ENCODE data around the gene TRIM63. TPM values are rescaled to one million over a fixed set of nuclear protein-coding genes. Genes with fewer than 3 reads are reported as not detected.
"Not testable (repeated sequence)": the region's sequence is repeated elsewhere in the genome, so short reads cannot be mapped to it uniquely, and the experiment has no call there.

TRIM63 gene
- total RNA-seq, 1 experiment from 2014 or later: not detected

- H3K4me1 Mint-ChIP-seq (ENCODE audit: low read depth, unreplicated experiment): peaks cover 25% of the 10 kb centered on the region
- peak in 1 of 2 experiments; percentile 37 for DNase-seq
- CTCF ChIA-PET: interaction anchor here (0.6 kb wide), 1 partner anchor 29 kb away, joined by 3 read pairs; no protein-coding TSS in a partner anchor
- no peaks in the 10 kb centered on the region for H3K36me3 Mint-ChIP-seq (ENCODE audit: insufficient read depth, unreplicated experiment)
- H3K9me3 ChIP-seq: no peaks in the 10 kb centered on the region
- no peaks in the 10 kb centered on the region for H3K36me3 ChIP-seq (ENCODE audit: control insufficient read depth, insufficient read depth, low read length)
- H3K4me3 ChIP-seq (ENCODE audit: low read depth, low read length): no peak overlapping the region
- H3K27ac Mint-ChIP-seq (ENCODE audit: unreplicated experiment): no peak overlapping the region
- POLR2A ChIA-PET: no interaction called here
- intact Hi-C loops (cut with micrococcal nuclease; ENCODE audit: unreplicated experiment): no loop called here
- no peak overlapping the region for H3K4me3 Mint-ChIP-seq (ENCODE audit: unreplicated experiment)
- H3K27me3 Mint-ChIP-seq (ENCODE audit: insufficient read depth, unreplicated experiment): no peaks in the 10 kb centered on the region
- H3K9me3 Mint-ChIP-seq (ENCODE audit: unreplicated experiment): no peaks in the 10 kb centered on the region
- H3K27me3 ChIP-seq (replicated peaks; ENCODE audit: control insufficient read depth, insufficient read depth, low read length): no peaks in the 10 kb centered on the region
- no peak for TF ChIP-seq CTCF (IDR thresholded peaks at IDR 0.05; ENCODE audit: insufficient read depth in 1 of 2, low read depth in 1 of 2, low read length in 1 of 2, severe bottlenecking in 1 of 2, unreplicated experiment in 1 of 2)
- no TSS peak for BruUV-seq (replicated peaks)
- H3K4me1 ChIP-seq: peaks cover 56% of the 10 kb centered on the region
These were observed 27.4 kb upstream of the TRIM63 start for GRCh38 chr1:26094677-26095383.

- H3K9me3 Mint-ChIP-seq (ENCODE audit: unreplicated experiment): no peaks in the 10 kb centered on the region
- peaks cover 25% of the 10 kb centered on the region for H3K4me1 Mint-ChIP-seq (ENCODE audit: low read depth, unreplicated experiment)
- intact Hi-C loops (cut with micrococcal nuclease; ENCODE audit: unreplicated experiment): no loop called here
- peak; percentile 13 to 43 for DNase-seq
- ChIA-PET CTCF (interaction anchor here (0.6 kb wide), 1 partner anchor 28 kb away, joined by 3 read pairs; no protein-coding TSS in a partner anchor), POLR2A (no interaction called here)
- peaks cover 51% of the 10 kb centered on the region for H3K4me1 ChIP-seq
- H3K27me3 ChIP-seq (replicated peaks; ENCODE audit: control insufficient read depth, insufficient read depth, low read length): no peaks in the 10 kb centered on the region
- no peaks in the 10 kb centered on the region for H3K36me3 ChIP-seq (ENCODE audit: control insufficient read depth, insufficient read depth, low read length)
- no peaks in the 10 kb centered on the region for H3K9me3 ChIP-seq
- BruUV-seq (replicated peaks): no TSS peak
- no peaks in the 10 kb centered on the region for H3K27me3 Mint-ChIP-seq (ENCODE audit: insufficient read depth, unreplicated experiment)
- H3K4me3 ChIP-seq (ENCODE audit: low read depth, low read length): no peak overlapping the region
- no peak overlapping the region for H3K27ac Mint-ChIP-seq (ENCODE audit: unreplicated experiment)
- no peaks in the 10 kb centered on the region for H3K36me3 Mint-ChIP-seq (ENCODE audit: insufficient read depth, unreplicated experiment)
- TF ChIP-seq CTCF (IDR thresholded peaks at IDR 0.05; ENCODE audit: insufficient read depth in 1 of 2, low read depth in 1 of 2, low read length in 1 of 2, severe bottlenecking in 1 of 2, unreplicated experiment in 1 of 2): no peak
- no peak overlapping the region for H3K4me3 Mint-ChIP-seq (ENCODE audit: unreplicated experiment)
These were observed 26.7 kb upstream of the TRIM63 start for GRCh38 chr1:26094076-26094669.

- POLR2A ChIA-PET; H3K27ac Mint-ChIP-seq (ENCODE audit: unreplicated experiment); H3K27me3 Mint-ChIP-seq (ENCODE audit: insufficient read depth, unreplicated experiment); H3K4me3 Mint-ChIP-seq (ENCODE audit: unreplicated experiment); BruUV-seq (replicated peaks); H3K36me3 Mint-ChIP-seq (ENCODE audit: insufficient read depth, unreplicated experiment); H3K27me3 ChIP-seq (replicated peaks; ENCODE audit: control insufficient read depth, insufficient read depth, low read length); CTCF ChIA-PET; H3K4me3 ChIP-seq (ENCODE audit: low read depth, low read length); intact Hi-C loops (cut with micrococcal nuclease; ENCODE audit: unreplicated experiment); H3K36me3 ChIP-seq (ENCODE audit: control insufficient read depth, insufficient read depth, low read length); DNase-seq; H3K9me3 ChIP-seq; H3K9me3 Mint-ChIP-seq (ENCODE audit: unreplicated experiment): not testable (repeated sequence)
- H3K4me1 Mint-ChIP-seq (ENCODE audit: low read depth, unreplicated experiment): peaks cover 25% of the 10 kb centered on the region
- peaks cover 48% of the 10 kb centered on the region for H3K4me1 ChIP-seq
These were observed 26.1 kb upstream of the TRIM63 start for GRCh38 chr1:26093569-26093968.
